T-helper 2 cell (primary cell): Measurements from ENCODE around the gene TUBAL3.
A peak's percentile ranks its signal among the peaks of the same experiment; 100 is the strongest.

ENCODE experiments used
- DNase-seq, 5 experiments: peaks; one replicate each; pipeline versions ENCODE4 v3.0.0 to v3.0.0-alpha.2; 2012 to 2022

Gene TUBAL3

DNA sequence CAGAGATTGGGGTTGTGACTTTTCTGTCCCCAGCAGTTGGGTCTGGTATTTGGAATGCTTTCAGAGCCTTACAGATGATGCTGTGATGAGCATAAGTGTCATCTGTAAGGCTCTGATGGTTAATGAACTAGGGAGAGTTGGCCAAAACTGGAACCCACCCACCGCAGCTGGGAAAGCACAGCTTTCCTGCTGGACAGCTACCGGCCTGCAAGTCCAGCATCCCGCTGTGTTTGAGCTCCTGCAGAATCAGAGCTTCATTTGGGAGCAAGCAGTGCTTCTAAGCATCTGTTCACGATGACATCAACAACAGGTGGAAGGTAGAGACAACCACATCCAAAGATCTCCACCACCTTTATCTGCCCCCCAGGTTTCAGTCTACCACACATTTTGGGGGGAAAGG, 28.2 kb downstream of the TUBAL3 start:
- DNase-seq, result no peak

DNA sequence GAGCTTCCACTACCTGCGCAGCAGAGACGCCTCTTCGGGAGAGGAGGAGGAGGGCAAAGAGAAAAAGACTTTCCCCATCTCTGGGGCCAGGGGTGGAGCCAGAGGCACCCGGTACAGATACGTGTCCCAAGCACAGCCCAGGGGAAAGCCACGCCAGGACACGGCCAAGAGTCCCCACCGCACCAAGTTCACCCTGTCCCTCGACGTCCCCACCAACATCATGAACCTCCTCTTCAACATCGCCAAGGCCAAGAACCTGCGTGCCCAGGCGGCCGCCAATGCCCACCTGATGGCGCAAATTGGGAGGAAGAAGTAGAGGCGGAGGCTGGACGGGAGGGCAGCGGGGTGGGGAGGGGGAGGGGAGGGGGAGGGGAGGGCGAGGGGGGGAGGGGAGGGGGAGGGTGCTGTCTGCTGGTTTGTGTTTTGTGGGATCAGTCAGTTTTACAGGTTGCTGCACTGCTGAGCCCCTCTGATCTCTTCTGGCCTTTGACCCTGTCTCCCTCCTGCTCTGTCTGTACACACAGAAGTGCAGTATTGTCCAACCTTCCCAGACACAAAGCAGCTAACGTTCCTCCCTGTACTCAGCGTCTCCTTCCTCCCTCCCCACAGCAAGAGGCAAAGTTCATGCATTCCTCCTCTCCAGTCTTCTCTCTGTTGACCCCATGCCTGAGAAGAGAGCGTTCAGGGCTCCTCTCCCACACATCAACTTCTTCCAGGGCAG, 30.6 kb downstream of the TUBAL3 start:
- no peak for DNase-seq

DNA sequence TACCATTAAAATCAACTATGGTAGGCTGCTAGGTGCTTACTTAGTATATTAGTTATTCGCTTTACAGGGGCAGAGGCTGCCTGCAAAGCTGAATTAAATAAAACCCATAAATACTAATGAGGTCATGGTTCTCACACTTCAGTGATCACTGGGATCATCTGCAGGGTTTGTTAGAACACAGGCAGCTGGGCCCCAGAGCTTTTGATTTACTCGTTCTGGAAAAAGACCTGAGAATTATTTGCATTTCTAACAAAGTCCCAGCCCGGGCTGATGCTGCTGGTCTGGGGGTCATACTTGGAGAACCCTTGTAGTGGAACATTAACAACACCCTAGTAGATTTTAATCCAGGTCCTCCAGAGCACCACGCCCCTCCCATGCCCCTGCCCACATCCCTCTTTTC, 31.3 kb downstream of the TUBAL3 start:
- no peak for DNase-seq

DNA sequence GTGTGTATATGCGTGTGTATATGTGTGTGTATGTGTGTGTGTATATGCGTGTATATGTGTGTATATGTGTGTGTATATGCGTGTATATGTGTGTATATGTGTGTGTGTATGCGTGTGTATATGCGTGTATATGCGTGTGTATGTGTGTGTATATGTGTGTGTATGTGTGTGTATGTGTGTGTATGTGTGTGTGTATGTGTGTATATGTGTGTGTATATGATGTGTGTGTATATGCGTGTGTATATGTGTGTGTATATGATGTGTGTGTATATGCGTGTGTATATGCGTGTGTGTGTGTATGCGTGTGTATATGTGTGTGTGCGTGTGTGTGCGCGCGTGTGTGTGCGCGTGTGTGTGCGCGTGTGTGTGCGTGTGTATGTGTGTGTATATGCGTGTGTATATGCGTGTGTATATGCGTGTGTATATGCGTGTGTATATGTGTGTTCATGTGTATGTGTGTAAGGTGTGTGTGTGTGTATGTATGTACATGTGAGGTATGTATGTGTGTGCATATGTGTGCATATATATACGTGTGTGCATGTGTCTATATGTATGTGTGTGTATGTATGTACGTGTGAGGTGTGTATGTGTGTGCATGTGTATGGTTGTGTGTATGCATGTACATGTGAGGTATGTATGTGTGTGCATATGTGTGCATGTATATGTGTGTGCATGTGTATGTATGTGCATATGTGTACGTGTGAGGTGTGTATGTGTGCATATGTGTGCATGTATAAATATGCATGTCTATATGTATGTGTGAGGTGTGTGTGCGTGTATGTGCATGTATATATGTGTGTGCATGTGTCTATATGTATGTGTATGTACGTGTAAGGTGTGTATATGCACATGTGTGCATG, 33.9 kb downstream of the TUBAL3 start:
- no peak for DNase-seq

DNA sequence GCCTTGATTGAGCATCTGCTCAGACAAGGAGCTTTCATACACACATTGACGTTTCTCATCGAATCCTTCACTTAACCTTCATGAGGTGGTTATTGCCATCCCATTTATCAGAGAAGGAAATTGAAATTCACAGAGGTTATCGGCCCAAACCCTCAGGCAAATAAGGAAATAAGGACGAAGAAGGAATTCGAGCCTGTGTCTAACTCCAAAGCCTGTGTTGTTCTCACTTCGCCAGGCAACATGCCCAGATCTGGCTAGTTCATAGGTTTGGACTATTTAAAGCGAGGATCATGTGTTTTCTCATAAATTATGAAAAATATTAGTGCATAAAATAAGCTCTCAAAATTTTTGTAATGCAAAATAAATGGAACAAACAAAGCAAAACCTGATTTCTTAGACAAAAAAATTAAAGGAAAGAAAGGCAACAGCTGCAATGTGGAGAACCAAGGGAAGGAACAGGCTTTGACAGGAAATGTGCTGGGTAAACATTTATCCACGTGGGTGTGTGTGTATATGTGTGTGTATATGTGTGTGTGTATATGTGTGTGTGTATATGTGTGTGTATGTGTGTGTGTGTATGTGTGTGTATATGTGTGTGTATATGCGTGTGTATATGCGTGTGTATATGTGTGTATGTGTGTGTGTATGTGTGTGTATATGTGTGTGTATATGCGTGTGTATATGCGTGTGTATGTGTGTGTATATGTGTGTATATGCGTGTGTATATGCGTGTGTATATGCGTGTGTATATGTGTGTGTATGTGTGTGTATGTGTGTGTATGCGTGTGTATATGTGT, 35.1 kb downstream of the TUBAL3 start:
- no peak for DNase-seq

DNA sequence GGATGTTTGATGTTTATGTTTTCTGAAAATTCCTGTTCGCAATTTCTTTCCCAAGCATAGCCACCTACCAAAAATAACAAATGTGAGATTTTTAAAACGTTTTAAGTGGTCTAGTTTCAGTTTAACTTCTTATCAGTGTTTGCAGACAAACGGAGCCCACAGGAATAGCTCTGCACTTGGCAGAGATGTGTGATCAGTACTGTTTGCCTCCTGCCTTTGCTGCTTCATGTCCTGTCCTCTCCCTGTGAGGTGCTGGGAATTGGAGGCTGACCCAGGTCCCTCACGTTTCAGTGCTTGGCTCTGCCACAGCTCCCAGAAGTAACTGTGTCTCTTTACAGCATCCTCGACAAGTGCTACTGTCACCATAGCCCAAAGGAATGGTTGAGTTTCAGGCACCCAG, 38.7 kb downstream of the TUBAL3 start:
- DNase-seq, result no peak

DNA sequence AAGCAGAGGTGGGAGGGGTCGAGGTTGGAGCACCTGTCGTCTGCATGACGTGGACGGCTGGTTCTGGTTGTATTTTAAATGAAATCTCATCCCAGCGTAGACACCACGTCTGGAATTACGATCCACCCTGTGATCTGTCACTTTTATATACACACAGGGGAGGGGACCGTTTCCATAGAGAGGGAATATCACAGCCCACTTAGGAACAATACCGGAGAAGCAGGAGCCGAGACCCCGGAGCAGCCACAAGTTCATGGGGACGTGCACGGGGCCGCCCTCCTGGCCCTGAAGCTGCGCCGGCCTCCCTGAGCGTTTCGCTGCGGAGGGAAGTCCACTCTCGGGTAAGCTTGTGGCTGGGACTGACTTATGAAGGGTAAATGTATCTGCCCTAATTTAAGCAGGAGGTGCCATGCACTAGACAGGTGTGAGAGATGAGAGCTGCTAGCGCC, 39.7 kb downstream of the TUBAL3 start, which contains the start of gene UCN3:
TSS of gene UCN3 (plus strand) at position 77 of the 449 bp plus-strand sequence. CDS start 8,755 bp downstream, outside the sequence.
- no peak for DNase-seq

DNA sequence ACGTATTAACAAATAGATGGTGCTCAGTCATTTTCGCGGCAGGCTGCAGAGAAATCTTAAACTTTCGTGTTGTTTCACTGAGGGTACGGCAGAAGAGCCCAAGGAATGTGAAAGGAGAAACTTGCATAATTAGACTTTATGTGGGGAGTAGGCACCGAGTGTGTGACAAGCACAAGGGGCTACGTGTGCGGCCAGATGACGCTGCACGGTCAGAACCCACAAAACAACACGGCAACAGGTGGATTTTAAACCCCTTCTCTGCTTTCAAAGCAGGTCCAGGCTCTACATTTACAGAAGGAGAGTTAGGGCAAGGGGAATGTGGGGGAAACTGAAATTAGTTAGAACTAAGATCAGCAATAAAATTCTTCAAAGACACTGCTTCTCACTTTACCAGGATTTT, 40.3 kb downstream of the TUBAL3 start:
- no peak for DNase-seq

DNA sequence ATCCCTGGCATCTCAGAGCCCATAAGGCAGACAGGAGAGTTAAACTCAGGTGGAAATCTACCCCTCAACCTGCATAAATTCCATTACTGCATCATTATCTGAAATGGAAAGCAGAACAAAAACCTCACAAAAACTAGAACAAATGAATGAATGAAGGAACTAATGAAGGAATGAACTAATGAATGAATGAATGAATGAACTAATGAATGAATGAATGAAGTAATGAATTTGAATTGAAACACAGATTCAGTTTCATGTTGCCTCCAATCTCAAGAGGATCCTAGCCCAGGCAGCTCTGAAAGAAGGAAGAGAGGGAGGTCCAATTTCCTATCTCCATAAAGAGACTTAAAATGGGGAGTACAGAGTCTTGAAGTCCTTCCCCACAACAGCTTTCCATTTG, 41.8 kb downstream of the TUBAL3 start:
- no peak for DNase-seq

DNA sequence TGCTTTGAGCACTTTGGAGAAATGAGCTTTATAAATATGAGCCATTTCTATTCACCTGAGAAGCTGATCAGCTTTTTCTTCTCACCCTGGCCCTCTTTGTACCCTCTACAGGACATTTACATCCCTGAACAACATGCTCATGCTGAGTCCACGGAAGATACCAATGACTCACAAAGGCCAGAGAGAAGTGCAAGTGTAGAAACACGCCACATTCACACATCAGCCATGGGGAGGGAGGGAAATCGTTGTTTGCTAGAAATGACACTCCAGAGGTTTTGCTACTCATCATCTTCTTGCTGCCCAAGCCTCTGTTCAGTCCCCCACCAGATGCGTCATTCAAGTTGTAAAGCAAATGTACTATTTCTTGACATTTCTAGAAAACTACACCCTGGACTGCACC, 42.7 kb downstream of the TUBAL3 start:
- no peak for DNase-seq

DNA sequence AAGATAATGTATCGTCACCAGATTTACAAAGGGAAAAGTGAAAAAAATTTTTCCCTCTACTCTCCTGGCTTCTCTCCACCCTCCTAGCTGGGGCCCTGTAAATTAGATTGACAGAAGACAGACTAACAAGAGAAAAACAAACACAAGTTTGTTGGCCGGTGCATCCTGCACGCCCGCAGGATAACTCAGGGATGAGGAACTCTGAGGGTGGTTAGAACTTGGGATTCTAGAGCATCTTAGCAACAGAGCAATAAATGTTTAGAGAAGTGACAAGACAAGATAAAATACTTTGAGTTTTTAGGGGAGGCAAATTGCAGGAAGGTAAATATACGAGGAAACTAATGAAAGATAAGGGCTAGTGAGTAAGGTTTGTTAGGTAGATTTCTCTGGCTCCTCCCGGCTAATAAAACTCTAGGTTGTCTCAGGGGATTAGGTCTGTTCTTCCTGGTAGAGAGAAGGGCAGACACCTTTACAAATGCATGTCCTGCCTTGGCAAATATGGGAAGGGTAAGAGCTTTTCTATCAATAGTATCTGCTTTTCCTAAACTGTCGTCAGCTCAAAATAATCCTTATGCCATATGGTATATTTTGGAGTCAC, 44.2 kb downstream of the TUBAL3 start:
- no peak for DNase-seq

DNA sequence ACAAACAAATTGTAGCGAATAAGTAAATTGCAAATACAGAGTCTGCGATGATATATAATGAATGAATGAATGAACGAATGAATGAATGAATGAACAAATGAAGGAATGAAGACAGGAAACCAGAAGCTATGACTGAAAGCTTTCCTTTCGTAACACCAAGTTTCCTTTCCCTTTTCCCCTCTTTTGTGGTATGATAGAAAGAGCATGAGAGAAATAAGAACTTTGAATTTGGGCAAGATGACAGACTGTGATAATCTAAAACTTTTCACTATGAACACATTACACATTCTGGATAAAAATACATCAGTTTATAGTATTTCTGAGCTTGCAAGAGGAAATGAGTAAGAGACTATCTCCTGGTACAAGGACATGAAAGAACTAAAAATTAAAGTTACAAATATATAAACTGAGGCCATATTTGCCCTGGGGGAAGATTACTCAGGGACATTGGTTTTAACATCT, 48.3 kb downstream of the TUBAL3 start:
- DNase-seq, result peak in 1 of 5 experiments; percentile 8

DNA sequence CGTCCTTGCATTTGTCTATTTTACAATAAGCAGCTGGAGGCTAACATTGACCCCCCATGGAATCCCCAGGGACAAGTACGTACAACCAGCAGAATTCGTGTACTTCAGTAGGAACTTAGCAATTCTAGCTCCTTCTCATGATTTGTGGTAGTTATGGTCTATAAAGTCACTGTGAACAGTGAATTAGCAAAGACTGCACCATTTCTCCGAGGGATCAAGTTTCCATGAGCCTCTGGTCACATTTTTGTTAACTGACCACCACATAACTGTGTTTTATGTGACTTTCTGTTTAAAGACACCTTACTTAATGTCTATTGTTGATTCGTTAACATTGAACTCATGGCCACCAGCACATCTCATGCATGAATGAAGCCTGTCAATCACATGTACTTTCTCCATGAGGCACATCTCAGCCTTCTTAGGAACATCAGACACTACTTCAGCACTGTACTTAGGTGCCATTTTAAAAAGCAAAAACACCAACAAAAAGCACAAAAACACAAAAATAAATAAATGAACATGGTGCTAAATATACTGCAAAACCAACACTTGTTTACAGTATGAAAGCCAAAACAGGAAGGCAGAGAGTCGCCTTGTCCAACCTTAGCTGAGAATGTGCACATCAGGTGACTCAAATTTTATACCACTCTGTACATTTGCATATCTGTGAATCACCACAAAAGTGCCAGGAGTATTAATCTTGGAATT, 48.9 kb downstream of the TUBAL3 start:
- no peak for DNase-seq

DNA sequence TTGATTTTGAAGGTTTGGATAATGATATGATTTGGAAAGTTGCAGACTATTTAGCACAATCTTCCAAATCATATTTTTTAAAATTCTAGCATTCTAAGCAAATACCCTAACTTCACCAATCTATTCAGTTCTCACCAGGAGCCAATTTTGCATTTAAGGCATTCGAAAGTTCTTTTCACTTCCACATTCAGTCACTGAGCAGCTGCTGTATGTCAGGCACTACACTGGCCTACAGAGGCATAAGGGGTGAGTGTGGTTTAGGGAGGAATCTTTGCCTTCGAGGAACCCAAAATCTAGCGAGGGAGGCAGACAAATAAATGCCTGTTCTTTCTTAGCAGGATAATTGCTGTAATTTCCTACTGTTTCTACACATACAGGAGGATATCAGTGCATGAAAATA, 50.6 kb downstream of the TUBAL3 start:
- no peak for DNase-seq

DNA sequence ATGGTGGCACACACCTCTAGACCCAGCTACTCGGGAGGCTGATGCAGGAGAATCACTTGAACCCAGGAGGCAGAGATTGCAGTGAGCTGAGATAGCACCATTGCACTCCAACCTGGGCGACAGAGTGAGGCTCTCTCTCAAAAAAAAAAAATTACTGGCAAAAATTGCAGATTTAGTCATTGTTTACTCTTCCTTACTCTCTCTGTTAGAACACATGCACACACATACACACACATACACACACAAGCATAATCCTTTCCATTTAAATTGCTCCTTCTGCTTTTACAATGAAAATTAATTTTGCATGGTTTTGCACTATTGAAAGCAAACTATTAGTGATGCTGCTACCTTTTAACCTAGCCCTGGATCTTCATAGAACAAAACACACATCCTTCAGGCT, 55.3 kb downstream of the TUBAL3 start:
- no peak for DNase-seq

DNA sequence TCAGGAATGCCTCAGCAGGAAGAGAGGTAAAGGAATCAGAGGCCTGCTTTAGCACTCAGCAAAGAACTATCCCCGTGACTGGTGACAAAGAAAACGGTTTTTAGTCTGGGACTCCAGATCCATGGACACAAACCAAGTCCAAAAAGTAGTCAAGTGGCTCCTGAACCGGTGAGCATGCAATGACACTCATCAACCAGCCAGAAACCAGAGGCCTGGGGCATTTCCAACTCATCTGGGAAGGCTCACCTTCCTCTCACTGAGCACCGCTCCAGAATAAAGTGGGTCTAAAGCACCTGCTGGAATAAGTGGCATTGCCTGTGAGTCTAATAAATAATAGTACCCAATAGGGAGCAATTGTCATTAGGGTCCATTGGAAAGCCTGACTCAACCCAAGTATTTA, 57.7 kb downstream of the TUBAL3 start:
- DNase-seq, result no peak

DNA sequence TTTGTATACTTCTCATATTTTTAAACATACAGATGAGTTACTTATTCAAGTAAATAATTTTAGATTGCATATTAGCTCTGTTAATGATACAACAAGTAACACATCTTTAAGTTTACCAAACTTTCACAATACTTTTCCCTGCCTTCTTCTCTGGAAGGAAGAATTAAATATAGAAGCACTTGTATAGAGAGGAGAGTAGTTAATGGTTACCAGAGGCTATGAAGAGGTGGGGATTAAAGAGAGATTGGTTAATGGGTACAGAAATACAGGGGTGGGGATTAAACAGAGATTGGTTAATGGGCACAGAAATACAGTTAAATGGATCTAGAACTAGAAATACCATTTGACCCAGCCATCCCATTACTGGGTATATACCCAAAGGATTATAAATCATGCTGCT, 59.9 kb downstream of the TUBAL3 start:
- DNase-seq, result no peak

DNA sequence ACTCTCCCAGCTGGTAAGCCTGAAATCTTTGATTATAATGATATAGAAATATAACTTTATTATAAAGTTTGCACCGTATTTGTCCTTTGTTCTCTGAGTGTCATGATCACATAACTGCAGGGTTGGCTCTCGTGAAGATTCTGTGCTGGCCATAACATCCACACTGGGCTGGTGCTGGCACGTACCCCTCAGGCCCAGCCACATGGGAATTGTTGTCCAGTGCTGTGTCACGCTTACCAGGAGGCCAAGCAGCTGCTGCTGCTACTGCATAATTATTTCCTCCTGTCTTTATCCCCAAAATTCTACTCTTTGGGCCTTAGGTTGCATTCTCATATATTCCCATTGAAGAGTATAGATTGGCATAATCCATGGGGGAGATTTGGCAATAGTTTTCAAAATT, 60.6 kb downstream of the TUBAL3 start:
- no peak for DNase-seq

DNA sequence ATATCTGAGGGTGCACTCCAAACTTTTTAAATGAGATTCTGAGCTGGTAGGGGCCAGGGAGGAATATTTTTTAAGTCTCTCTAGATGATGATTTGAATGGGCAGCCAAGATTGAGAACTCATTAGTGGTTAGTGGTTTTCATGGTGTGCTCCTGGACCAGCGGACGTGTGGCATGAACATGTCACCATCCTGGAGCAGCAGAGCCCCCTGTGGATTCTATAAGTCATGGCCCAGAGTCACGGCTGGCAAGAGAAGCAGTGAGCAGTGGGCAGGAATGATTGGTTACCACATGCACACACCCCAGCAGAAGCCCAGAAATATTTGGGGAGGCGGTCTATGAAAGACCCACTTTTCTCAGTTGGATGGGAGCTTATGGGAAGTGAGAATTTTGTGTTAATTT, 61.1 kb downstream of the TUBAL3 start:
- DNase-seq, result peak in 1 of 5 experiments; percentile 3
